ENCODE results near the gene TRIM67. TPM values are rescaled to one million over a fixed set of nuclear protein-coding genes. Genes with fewer than 3 reads are reported as not detected.

Gene TRIM67
- polyA plus RNA-seq, 3 donors: 0.05 to 0.09 (median 0.08) TPM

DNA sequence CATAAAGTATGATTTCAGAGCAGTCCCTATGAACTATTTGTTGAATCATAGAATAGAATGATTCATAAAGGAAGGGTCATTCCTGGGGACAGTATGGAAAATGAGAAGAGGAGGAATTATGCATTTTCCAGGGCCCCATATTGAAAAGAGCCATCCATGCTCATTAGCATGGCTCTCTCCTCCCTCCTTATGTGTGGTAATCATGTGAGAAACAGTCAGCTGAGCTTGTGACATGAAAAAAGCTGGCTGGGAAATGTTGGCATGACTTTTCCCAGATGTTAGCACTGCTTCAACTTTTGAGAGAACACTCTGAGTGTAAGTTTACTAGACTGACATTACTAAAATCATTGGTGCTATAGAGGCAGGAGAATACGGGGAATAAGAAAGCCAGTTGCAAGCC lies 16.1 kb downstream of the TRIM67 start:
- no peak for DNase-seq (ENCODE audit: extremely low read depth in 1 of 11, low read depth in 9 of 11, low spot score in 4 of 11)

DNA sequence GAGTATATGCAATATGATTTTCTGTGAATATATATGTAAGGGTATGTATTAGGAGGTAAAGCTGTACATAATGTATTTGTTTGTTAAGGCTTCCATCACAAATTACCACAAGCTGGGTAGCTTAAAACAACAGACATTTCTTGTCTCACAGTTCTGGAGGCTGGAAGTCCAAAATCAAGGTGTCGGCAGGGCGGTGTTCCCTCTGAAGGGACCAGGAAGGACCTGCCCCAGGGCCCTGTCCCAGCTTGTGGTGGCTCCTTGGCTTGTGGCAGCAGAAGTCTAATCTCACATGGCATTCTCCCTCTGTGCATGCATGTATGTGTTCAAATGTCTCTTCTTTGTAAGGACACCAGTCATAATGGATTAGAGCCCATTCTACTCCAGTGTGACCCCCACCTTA lies 17.1 kb downstream of the TRIM67 start:
- no peak for DNase-seq (ENCODE audit: extremely low read depth in 1 of 11, low read depth in 9 of 11, low spot score in 4 of 11)

DNA sequence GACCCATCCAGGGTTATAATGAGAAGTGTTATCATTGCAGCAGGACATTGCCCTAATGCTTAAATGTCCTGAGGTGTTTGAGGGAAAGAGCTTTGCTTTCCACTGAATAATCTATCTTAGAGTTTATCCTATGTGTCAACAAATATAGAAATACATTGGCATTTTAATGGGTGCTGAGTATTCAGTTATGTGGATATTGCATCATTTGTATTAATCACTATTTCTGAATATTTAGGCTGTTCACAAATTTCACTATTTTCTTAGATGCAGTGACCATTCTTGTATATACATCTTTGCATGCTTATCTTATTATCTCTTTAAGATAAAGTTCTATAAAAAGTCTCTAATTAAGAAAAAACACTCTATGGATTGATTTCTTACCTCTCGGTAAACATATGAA lies 18.2 kb downstream of the TRIM67 start:
- no peak for DNase-seq (ENCODE audit: extremely low read depth in 1 of 11, low read depth in 9 of 11, low spot score in 4 of 11)

DNA sequence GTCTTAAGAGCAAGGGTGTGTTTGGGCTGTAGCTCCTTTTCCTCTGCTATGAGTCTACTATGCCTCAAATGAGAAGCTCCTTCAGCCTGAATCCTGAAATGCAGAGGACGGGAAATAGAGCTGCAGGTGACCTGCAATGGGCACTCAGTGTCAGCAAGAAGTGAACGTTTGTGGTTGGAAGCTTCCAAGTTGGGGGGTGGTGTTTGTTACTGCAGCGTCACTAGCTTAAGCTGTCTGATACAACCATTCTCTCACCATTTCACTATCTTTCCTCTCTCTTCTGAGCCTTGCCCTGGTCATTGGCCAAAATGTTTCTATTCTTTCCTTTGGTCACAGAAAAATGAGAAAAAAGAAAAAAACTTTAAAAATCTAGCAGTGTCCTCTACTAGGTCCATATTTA lies 19.4 kb downstream of the TRIM67 start:
- no peak for DNase-seq (ENCODE audit: extremely low read depth in 1 of 11, low read depth in 9 of 11, low spot score in 4 of 11)

DNA sequence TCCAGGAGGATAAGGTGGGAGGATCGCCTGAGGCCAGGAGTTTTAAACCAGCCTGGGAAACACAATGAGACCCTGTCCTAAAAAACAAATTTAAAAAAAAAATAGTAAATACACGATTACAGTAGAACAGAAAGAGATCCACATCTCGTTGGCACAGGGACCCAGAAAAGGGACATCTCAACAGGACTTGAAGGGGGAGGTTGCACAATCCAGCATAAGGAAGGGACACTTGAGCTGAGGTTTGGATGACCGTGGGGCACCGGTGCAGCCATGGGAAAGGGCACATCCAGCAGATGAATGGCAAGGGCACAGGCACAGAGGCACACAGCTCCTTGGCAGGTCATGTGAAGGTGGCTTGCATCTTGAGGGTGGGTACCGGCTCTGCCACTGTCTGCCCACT lies 20.5 kb downstream of the TRIM67 start:
- DNase-seq (ENCODE audit: extremely low read depth in 1 of 11, low read depth in 9 of 11, low spot score in 4 of 11): no peak

DNA sequence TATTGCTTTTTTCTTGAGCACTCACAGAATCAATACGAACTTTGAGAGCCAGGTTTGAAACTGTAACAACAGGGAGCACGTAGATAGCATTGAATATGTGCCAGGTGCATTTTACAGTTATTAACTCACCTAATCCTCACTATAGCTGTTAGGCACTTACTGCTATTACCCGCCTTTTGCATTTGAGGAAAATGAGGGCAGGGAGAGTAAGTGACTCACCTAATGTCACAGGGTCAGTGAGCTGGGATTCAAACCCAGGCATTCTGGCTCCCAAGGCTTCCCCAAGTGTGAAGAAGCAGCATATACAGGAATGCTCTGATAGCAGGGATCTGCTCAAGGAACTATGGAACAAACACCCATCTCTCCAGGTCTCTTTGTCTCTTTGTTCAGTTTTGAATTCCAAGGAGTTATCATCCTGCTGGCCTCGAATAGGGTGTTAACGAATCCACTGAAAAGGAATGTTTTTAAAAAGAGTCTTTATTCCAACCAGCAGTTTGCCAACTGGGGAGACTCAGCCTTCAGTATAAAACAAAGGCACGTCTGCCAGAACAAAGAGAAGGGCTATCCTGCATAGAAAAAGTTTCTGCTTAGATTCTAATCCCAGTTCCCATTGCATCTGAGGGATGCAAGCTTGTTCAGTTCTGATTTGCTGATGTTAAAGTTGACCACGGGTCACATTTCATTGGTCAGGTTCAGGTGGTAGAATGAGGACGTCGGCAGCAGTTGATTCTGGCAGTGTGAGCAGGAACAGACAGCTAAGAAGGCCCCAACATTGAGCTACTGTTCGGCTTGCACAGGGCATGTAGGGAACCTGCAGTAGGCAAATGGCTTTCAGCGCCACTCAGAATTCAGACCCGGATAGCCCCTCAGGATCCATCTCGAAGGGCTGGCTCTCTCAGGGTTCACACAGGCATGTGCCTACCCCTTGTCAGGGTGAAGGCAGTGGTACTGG lies 22.1 kb downstream of the TRIM67 start:
- DNase-seq (ENCODE audit: extremely low read depth in 1 of 11, low read depth in 9 of 11, low spot score in 4 of 11): no peak

DNA sequence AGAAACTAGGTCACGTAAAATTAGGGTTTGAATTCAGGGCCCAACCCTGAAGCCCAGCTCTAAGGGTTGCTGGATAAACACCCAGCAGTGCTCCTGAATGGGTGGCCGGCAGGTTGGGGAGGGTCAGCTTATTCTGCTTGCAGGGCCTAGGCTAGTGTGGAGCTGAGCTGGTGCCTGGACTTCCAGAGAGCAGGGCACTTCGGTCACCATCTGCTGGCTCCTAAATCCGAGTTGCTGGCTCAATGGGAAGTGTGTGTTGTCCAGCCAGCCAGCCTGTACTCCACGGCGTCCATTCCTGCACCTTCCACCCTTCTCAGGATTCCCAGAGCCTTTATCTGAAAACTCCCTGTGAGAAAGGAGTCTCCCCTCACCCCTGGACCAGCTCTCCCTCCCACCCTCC lies 23.0 kb downstream of the TRIM67 start:
- DNase-seq (ENCODE audit: extremely low read depth in 1 of 11, low read depth in 9 of 11, low spot score in 4 of 11): no peak

DNA sequence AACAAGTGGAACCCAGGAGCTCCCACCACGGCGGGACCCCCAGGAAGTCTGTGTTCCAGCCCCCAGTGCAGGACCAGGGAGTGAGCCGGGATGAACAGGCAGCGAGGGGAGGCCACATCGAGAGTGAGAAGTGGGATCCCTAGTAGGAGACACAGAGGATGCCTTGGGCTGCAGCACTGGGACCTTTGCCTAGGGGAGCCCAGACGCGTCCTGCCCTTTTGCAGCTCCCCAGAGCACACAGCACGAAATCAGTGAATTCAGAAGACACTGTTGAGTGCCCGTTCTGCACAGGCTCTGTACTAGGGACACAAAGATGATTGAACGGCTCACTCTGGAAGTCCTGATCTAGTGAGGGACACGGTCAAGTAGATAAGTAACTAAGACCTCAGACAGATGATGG lies 23.5 kb downstream of the TRIM67 start:
- no peak for DNase-seq (ENCODE audit: extremely low read depth in 1 of 11, low read depth in 9 of 11, low spot score in 4 of 11)

DNA sequence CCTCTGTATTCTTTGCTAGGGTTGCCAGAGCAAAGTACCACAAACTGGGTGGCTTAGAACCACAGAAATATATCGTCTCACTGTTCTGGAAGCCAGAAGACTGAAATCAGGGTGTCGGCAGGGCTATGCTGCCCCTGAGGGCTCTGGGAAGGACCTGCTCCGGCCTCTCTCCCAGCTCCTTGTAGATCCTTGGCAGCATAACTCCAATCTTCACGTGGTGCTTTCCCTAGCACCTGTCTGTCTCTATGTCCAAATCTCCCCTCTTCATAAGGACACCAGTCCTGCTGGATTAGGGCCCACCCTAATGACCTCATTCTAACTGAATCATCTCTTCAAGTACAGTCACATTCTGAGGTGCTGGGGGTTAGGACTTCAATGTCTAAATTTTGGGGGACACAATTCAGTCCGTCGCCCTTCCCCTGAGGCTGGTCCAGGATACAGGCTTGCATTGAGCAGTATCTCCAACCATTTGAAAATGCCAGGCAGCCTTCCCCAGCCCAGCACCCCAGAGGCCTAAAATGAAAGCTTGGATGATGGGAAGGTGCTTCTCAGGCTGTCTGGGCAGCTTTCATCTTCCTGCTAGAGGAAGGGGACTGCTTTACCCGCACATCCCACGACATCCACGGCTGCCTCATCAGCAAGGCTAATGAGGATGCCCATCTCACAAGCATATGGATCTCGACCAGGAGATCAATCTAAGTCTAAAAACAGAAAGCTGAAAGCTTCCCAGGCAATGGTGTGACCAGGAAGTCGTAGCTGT lies 24.7 kb downstream of the TRIM67 start:
- DNase-seq (ENCODE audit: extremely low read depth in 1 of 11, low read depth in 9 of 11, low spot score in 4 of 11): no peak

DNA sequence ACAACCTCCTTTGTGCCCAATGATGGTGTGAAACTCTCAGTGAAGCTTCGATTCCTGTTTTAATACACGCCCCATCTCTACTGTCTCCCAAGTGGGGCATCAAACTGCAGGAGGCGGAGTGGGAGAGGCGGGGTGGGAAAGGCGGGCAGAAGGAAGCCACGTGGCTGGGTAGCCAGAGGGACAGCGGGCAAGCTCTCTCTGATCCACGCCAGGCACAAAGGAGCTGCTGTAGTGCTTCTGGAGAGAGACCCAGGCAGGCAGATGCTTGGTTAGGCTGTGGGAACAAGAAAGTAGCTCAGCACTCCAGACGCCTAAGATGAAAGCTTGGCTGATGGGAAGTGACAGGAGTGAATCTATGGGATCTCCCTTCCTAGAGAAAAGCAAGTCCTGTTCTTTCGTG lies 25.7 kb downstream of the TRIM67 start:
- no peak for DNase-seq (ENCODE audit: extremely low read depth in 1 of 11, low read depth in 9 of 11, low spot score in 4 of 11)

DNA sequence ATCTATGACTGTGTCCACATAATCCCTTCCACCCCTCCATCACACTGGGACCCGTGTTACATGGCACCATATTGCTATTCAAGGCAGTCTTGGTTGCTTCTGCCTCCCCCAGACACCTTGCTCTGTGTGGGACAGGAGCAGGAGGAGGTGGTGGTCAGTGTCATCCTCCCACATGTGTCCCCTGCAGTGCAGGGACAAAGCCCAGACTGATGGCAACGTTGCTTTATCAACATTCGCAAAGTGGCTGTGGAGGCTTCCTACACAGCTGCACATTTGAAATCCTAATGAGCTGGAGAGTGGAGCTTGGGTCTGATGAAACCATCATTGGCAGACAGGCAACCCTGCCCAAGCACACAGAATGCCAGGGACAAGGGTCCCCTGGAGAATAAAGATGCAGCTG lies 26.2 kb downstream of the TRIM67 start:
- no peak for DNase-seq (ENCODE audit: extremely low read depth in 1 of 11, low read depth in 9 of 11, low spot score in 4 of 11)

DNA sequence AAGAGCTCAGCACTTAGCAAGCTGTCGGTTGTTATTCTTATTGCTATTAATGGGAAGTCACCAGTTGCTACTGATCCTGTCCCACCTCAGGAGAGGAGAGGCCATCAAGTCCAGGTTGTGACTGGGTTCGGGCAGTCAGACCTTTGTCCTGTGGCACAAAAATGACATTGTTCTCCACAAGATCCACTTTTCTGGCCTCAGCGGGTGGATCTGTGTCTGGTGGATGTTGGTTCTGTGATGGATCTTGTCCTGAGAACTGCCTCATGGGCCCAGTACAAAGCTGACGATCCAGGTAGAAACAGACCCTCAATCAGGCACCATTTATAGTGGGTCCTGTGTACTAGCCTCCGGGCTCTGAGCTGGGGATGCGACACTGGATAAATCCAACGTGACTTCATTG lies 26.9 kb downstream of the TRIM67 start:
- DNase-seq (ENCODE audit: extremely low read depth in 1 of 11, low read depth in 9 of 11, low spot score in 4 of 11): no peak

DNA sequence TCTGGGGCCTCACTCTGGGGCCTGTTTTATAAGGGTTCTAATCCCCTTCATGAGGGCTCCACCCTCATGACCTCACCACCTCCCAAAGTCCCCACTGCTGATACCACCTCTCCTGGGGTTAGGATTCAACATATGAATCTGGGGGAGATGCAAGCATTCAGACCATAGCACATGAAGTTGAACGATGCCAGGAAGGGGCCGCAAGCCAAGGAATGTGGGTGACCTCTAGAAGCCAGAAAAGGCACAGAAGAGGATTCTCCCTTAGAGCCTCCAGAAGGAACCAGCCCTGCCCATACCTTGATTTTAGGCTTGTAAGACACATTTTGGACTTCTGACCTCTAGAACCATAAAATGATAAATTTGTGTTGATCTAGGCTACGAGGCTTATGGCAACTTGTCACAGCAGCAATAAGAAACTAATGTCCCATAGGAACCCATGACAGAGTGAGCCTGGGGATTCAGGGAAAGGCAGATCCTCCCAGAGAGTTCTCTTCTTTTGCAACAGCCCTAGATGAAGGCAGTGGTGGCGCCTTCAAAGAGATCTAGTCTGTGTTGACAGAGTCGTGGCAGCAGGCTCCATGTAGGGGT lies 27.9 kb downstream of the TRIM67 start:
- DNase-seq (ENCODE audit: extremely low read depth in 1 of 11, low read depth in 9 of 11, low spot score in 4 of 11): no peak

DNA sequence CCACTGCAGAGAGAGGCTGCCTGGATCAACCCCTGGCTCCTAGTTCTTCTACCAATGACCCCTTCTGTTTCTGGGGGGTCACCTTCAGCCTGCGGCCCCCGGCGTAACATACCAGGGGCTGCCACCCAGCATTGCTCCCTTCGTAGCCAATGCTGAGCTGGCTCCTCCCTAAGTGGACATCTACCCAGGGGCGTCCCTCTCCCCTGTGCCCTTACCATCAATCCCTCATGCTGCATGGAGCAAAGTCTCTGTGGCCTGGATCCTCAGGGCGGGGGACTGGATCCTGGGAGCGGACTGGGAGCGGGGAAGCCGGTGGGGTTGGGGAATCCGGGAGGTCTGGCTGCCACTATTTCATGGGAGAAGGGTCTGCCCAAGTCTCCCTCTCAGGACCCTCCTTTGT lies 28.6 kb downstream of the TRIM67 start:
- DNase-seq (ENCODE audit: extremely low read depth in 1 of 11, low read depth in 9 of 11, low spot score in 4 of 11): no peak

DNA sequence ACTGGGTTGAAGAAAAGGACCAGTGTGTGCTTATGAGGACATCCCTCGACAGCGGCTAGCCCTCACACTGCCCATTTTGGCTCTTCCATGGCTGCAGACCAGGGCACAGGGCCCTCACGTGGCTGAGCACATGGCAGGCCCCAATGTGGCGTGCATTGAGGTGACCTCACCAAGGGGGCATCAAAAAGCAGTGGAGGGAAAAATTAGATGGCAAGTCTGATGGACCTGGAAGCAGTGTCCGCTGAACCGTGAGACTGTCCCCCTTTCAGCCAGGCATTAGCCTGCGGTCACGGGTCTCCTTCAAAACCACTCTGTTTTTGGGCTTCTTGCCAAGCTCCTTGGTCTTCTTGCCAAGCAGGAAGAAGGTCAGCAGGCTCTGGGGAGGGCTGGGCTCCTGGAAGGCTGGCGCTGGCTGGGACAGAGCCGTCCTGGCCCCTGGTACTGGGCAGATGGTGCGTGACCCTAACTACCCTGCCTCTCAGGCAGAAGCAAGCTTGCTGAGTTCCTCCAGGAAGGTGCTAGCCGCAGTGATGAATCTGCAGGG lies 30.8 kb downstream of the TRIM67 start:
- peak in 9 of 11 donors; percentile 20 to 76 (median 44) for DNase-seq (ENCODE audit: extremely low read depth in 1 of 11, low read depth in 9 of 11, low spot score in 4 of 11)

DNA sequence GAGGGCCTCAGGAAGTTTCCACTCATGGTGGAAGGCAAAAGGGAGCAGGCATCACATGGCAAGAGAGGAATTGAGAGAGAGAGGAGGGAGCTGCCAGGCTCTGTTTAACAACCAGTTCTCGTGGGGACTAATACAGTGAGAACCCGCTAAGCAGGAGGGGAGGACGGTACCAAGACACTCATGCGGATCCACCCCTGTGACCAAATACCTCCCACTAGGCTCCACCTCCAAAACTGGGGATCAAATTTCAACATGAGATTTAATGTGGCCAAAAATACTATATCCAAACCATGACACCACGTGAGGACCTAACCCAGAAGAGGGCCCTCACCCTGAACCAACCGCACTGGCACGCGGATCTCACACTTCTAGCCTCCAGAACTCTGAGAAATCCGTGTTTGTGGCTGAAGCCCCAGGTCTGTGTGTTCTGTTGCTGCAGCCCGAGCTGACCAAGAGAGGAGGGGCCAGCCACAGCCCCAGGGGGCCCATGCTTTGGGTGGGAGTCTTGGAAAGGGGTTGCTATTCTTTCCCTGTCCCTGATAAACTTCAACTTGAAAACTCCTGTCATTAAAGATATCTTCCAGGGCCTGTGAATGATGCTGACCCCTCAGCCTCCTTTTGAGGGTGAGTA lies 32.0 kb downstream of the TRIM67 start:
- peak in 1 of 11 donors; percentile 13 for DNase-seq (ENCODE audit: extremely low read depth in 1 of 11, low read depth in 9 of 11, low spot score in 4 of 11)

DNA sequence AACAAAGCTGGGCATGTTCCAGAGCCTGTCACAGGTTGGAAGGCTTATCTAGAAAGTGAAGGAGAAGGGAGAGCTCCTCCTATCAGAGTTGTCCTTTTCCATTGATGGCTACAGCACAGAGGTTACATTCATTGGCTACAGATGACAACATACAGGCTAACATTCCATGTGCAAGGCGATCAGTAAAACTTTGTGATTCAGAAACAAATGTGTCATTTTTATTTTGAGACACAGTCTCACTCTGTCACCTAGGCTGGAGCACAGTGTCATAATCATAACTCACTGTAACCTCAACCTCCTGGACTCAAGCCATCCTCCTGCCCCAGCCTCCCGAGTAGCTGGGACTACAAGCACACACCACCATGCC lies 32.6 kb downstream of the TRIM67 start:
- DNase-seq (ENCODE audit: extremely low read depth in 1 of 11, low read depth in 9 of 11, low spot score in 4 of 11): no peak

DNA sequence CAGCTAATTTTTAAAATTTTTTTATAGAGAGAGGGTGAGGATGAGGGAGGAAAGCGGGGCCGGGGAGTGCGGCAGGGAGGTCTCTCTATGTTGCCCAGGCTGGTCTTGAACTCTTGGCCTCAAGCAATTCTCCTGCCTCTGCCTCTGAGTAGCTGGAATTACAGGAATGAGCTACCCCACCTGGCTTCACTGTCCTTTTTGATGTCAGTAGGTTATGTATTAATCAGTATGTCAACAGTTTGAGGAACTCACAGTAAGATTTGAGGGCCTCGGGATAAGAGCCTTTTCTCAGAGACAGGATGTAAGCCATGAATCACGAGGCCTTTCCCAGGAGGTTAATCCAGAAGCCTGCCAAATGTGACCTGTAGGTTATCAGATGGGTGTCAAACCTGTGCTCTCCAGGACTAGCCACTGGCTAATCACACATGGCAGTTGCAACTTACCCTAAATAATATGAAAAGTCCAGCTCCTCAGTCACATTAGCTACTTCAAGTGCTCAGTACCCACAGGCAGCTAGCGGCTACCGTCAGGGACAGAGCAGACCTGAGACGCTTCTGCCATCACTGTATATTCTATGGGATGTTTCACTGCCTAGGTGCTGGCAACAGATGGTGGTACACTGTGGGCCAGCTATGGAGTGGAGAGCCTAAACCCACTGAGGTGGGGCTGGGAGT lies 33.1 kb downstream of the TRIM67 start:
- no peak for DNase-seq (ENCODE audit: extremely low read depth in 1 of 11, low read depth in 9 of 11, low spot score in 4 of 11)

DNA sequence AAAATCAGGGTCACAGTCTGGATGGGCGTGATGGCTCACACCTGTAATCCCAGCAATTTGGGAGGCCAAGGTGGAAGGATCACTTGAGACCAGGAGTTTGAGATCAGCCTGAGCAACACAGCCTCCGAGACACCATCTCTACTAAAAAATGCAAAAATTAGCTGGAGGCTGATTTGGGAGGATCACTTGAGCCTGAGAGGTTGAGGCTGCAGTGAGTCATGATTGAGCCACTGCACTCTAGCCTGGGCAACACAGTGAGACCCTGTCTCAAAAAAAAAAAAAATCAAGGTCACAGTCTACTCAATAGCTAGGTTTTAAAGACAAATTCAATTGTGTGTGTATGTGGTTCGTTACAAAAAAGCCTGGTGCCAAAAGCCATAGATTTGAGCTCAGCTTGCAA lies 34.4 kb downstream of the TRIM67 start:
- no peak for DNase-seq (ENCODE audit: extremely low read depth in 1 of 11, low read depth in 9 of 11, low spot score in 4 of 11)
